ENCODE data around the gene PGM1.

DNA sequence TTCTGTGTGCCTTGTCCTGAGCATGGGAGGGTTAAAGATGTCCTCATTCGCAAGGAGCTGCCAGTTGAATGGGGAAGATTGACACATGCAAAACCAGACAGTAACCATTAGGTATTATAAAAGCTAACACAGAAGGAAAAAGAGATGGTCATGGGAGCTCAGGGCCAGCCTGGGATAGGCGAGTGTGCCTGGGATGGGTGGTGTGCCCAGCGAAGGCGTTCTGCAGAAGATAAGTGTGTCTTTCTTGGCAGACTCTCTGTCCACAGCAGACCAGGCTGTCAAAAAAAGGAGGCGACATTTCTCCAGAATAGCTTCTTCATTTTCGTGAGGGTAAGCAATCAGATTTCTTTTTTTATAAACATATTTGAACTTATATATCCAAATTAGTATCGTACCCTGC is 14.1 kb downstream of the PGM1 start:
- TF ChIP-seq, protein P1, sequence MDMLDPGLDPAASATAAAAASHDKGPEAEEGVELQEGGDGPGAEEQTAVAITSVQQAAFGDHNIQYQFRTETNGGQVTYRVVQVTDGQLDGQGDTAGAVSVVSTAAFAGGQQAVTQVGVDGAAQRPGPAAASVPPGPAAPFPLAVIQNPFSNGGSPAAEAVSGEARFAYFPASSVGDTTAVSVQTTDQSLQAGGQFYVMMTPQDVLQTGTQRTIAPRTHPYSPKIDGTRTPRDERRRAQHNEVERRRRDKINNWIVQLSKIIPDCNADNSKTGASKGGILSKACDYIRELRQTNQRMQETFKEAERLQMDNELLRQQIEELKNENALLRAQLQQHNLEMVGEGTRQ (IDR thresholded peaks at IDR 0.05; ENCODE audit: low read depth, low read length), result no peak
- TF ChIP-seq, protein P2, sequence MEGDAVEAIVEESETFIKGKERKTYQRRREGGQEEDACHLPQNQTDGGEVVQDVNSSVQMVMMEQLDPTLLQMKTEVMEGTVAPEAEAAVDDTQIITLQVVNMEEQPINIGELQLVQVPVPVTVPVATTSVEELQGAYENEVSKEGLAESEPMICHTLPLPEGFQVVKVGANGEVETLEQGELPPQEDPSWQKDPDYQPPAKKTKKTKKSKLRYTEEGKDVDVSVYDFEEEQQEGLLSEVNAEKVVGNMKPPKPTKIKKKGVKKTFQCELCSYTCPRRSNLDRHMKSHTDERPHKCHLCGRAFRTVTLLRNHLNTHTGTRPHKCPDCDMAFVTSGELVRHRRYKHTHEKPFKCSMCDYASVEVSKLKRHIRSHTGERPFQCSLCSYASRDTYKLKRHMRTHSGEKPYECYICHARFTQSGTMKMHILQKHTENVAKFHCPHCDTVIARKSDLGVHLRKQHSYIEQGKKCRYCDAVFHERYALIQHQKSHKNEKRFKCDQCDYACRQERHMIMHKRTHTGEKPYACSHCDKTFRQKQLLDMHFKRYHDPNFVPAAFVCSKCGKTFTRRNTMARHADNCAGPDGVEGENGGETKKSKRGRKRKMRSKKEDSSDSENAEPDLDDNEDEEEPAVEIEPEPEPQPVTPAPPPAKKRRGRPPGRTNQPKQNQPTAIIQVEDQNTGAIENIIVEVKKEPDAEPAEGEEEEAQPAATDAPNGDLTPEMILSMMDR (conservative IDR thresholded peaks at IDR 0.05; ENCODE audit: low read depth, low read length), result no peak
- TF ChIP-seq POLR2A (IDR thresholded peaks at IDR 0.05; ENCODE audit: low read depth, low read length), result no peak
- TF ChIP-seq SMC3 (IDR thresholded peaks at IDR 0.05; ENCODE audit: low read depth, low read length), result no peak
- no peak for TF ChIP-seq RAD21 (IDR thresholded peaks at IDR 0.05; ENCODE audit: low read length)
- no peak for TF ChIP-seq CEBPB (IDR thresholded peaks at IDR 0.05; ENCODE audit: low read depth, low read length)
- TF ChIP-seq, protein P3, sequence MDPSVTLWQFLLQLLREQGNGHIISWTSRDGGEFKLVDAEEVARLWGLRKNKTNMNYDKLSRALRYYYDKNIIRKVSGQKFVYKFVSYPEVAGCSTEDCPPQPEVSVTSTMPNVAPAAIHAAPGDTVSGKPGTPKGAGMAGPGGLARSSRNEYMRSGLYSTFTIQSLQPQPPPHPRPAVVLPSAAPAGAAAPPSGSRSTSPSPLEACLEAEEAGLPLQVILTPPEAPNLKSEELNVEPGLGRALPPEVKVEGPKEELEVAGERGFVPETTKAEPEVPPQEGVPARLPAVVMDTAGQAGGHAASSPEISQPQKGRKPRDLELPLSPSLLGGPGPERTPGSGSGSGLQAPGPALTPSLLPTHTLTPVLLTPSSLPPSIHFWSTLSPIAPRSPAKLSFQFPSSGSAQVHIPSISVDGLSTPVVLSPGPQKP (IDR thresholded peaks at IDR 0.05; ENCODE audit: borderline replicate concordance, low read depth, low read length), result no peak
- TF ChIP-seq MXI1 (IDR thresholded peaks at IDR 0.05; ENCODE audit: borderline replicate concordance, low read depth, low read length), result no peak
- no peak for TF ChIP-seq BHLHE40 (IDR thresholded peaks at IDR 0.05; ENCODE audit: low read depth, low read length)
- TF ChIP-seq MAZ (IDR thresholded peaks at IDR 0.05; ENCODE audit: borderline replicate concordance, low read depth, low read length), result no peak
- TF ChIP-seq RCOR1 (IDR thresholded peaks at IDR 0.05; ENCODE audit: insufficient replicate concordance, low read length), result no peak
- no peak for TF ChIP-seq RFX5 (IDR thresholded peaks at IDR 0.05; ENCODE audit: low read depth, low read length)

All from IMR-90 (cell line).